ENCODE data around the gene URAD.

URAD gene

GRCh38 chr13:27954406-27954851, 34.1 kb downstream of the URAD start:
- peak overlapping the region; percentile 66 for H3K4me3 ChIP-seq (ENCODE audit: low read depth, low read length)
- no peaks in the 10 kb centered on the region for H3K36me3 ChIP-seq (ENCODE audit: insufficient read depth, low read length)
- H2AFZ ChIP-seq (ENCODE audit: low read length, unreplicated experiment): no peak overlapping the region
- H3K27ac ChIP-seq (ENCODE audit: low read depth, low read length): no peak overlapping the region
- peaks cover 84% of the 10 kb centered on the region for H3K27me3 ChIP-seq (ENCODE audit: insufficient read depth, low read length)
- no peaks in the 10 kb centered on the region for H3K4me1 ChIP-seq (ENCODE audit: control insufficient read depth, insufficient read depth, low read length, unreplicated experiment)
- H3K79me2 ChIP-seq (ENCODE audit: control insufficient read depth, insufficient read depth, low read length, unreplicated experiment): no peaks in the 10 kb centered on the region

GRCh38 chr13:27953676-27954405, 34.7 kb downstream of the URAD start:
- H3K79me2 ChIP-seq (ENCODE audit: control insufficient read depth, insufficient read depth, low read length, unreplicated experiment): no peaks in the 10 kb centered on the region
- H3K4me1 ChIP-seq (ENCODE audit: control insufficient read depth, insufficient read depth, low read length, unreplicated experiment): no peaks in the 10 kb centered on the region
- no peak overlapping the region for H3K27ac ChIP-seq (ENCODE audit: low read depth, low read length)
- H3K27me3 ChIP-seq (ENCODE audit: insufficient read depth, low read length): peaks cover 78% of the 10 kb centered on the region
- peak overlapping the region; percentile 66 for H3K4me3 ChIP-seq (ENCODE audit: low read depth, low read length)
- no peaks in the 10 kb centered on the region for H3K36me3 ChIP-seq (ENCODE audit: insufficient read depth, low read length)
- H2AFZ ChIP-seq (ENCODE audit: low read length, unreplicated experiment): peak overlapping the region; percentile 58

GRCh38 chr13:27952876-27953675, 35.4 kb downstream of the URAD start:
- Histone ChIP-seq H3K27me3 (ENCODE audit: insufficient read depth, low read length) (peaks cover 71% of the 10 kb centered on the region), H2AFZ (ENCODE audit: low read length, unreplicated experiment) (peak overlapping the region; percentile 58), H3K4me3 (ENCODE audit: low read depth, low read length) (peak overlapping the region; percentile 59; the same call in 1 of the 2 replicates)

GRCh38 chr13:27942972-27943371, 45.5 kb downstream of the URAD start:
- Histone ChIP-seq H3K36me3 (ENCODE audit: insufficient read depth, low read length) (no peaks in the 10 kb centered on the region), H3K27me3 (ENCODE audit: insufficient read depth, low read length) (peaks cover 38% of the 10 kb centered on the region), H3K27ac (ENCODE audit: low read depth, low read length) (no peak overlapping the region), H3K4me3 (ENCODE audit: low read depth, low read length) (no peak overlapping the region), H3K79me2 (ENCODE audit: control insufficient read depth, insufficient read depth, low read length, unreplicated experiment) (no peaks in the 10 kb centered on the region), H3K4me1 (ENCODE audit: control insufficient read depth, insufficient read depth, low read length, unreplicated experiment) (no peaks in the 10 kb centered on the region), H2AFZ (ENCODE audit: low read length, unreplicated experiment) (no peak overlapping the region)

More at GRCh38 chr13:27952876-27953675, 35.4 kb downstream of the URAD start:
- no peaks in the 10 kb centered on the region for H3K36me3 ChIP-seq (ENCODE audit: insufficient read depth, low read length)
- no peaks in the 10 kb centered on the region for H3K4me1 ChIP-seq (ENCODE audit: control insufficient read depth, insufficient read depth, low read length, unreplicated experiment)
- H3K27ac ChIP-seq (ENCODE audit: low read depth, low read length): no peak overlapping the region
- H3K79me2 ChIP-seq (ENCODE audit: control insufficient read depth, insufficient read depth, low read length, unreplicated experiment): no peaks in the 10 kb centered on the region

GRCh38 chr13:27933580-27934328, 54.7 kb downstream of the URAD start:
- no peak overlapping the region for H3K27ac ChIP-seq (ENCODE audit: low read depth, low read length)
- no peak overlapping the region for H3K4me3 ChIP-seq (ENCODE audit: low read depth, low read length)
- H3K4me1 ChIP-seq (ENCODE audit: control insufficient read depth, insufficient read depth, low read length, unreplicated experiment): no peaks in the 10 kb centered on the region
- H2AFZ ChIP-seq (ENCODE audit: low read length, unreplicated experiment): no peak overlapping the region
- peaks cover 37% of the 10 kb centered on the region for H3K27me3 ChIP-seq (ENCODE audit: insufficient read depth, low read length)
- H3K36me3 ChIP-seq (ENCODE audit: insufficient read depth, low read length): no peaks in the 10 kb centered on the region
- no peaks in the 10 kb centered on the region for H3K79me2 ChIP-seq (ENCODE audit: control insufficient read depth, insufficient read depth, low read length, unreplicated experiment)

- Histone ChIP-seq H3K27me3 (ENCODE audit: insufficient read depth, low read length) (peaks cover 44% of the 10 kb centered on the region), H3K4me1 (ENCODE audit: control insufficient read depth, insufficient read depth, low read length, unreplicated experiment) (no peaks in the 10 kb centered on the region), H3K4me3 (ENCODE audit: low read depth, low read length) (no peak overlapping the region), H3K79me2 (ENCODE audit: control insufficient read depth, insufficient read depth, low read length, unreplicated experiment) (no peaks in the 10 kb centered on the region), H2AFZ (ENCODE audit: low read length, unreplicated experiment) (no peak overlapping the region), H3K36me3 (ENCODE audit: insufficient read depth, low read length) (no peaks in the 10 kb centered on the region), H3K27ac (ENCODE audit: low read depth, low read length) (no peak overlapping the region)
These were observed 55.4 kb downstream of the URAD start for GRCh38 chr13:27933118-27933517.

GRCh38 chr13:27929868-27930267, 58.6 kb downstream of the URAD start:
- peaks cover 76% of the 10 kb centered on the region for H3K27me3 ChIP-seq (ENCODE audit: insufficient read depth, low read length)
- no peak overlapping the region for H2AFZ ChIP-seq (ENCODE audit: low read length, unreplicated experiment)
- H3K4me3 ChIP-seq (ENCODE audit: low read depth, low read length): no peak overlapping the region
- no peaks in the 10 kb centered on the region for H3K79me2 ChIP-seq (ENCODE audit: control insufficient read depth, insufficient read depth, low read length, unreplicated experiment)
- H3K4me1 ChIP-seq (ENCODE audit: control insufficient read depth, insufficient read depth, low read length, unreplicated experiment): no peaks in the 10 kb centered on the region
- H3K36me3 ChIP-seq (ENCODE audit: insufficient read depth, low read length): no peaks in the 10 kb centered on the region
- no peak overlapping the region for H3K27ac ChIP-seq (ENCODE audit: low read depth, low read length)

GRCh38 chr13:27928805-27929753, 59.4 kb downstream of the URAD start:
- Histone ChIP-seq H3K4me1 (ENCODE audit: control insufficient read depth, insufficient read depth, low read length, unreplicated experiment) (no peaks in the 10 kb centered on the region), H2AFZ (ENCODE audit: low read length, unreplicated experiment) (no peak overlapping the region), H3K27ac (ENCODE audit: low read depth, low read length) (no peak overlapping the region), H3K36me3 (ENCODE audit: insufficient read depth, low read length) (no peaks in the 10 kb centered on the region), H3K4me3 (ENCODE audit: low read depth, low read length) (no peak overlapping the region), H3K27me3 (ENCODE audit: insufficient read depth, low read length) (peaks cover 84% of the 10 kb centered on the region), H3K79me2 (ENCODE audit: control insufficient read depth, insufficient read depth, low read length, unreplicated experiment) (no peaks in the 10 kb centered on the region)

- Histone ChIP-seq H2AFZ (ENCODE audit: low read length, unreplicated experiment) (no peak overlapping the region), H3K4me1 (ENCODE audit: control insufficient read depth, insufficient read depth, low read length, unreplicated experiment) (no peaks in the 10 kb centered on the region), H3K79me2 (ENCODE audit: control insufficient read depth, insufficient read depth, low read length, unreplicated experiment) (no peaks in the 10 kb centered on the region), H3K36me3 (ENCODE audit: insufficient read depth, low read length) (no peaks in the 10 kb centered on the region), H3K27me3 (ENCODE audit: insufficient read depth, low read length) (peaks cover 88% of the 10 kb centered on the region), H3K27ac (ENCODE audit: low read depth, low read length) (no peak overlapping the region), H3K4me3 (ENCODE audit: low read depth, low read length) (no peak overlapping the region)
These were observed 60.1 kb downstream of the URAD start for GRCh38 chr13:27928353-27928804.

Data from ACC112 (cell line).